Stimulated activated memory B cell treated with anti-CD40 and anti-IgM and Interleukin-4, amounts not matched to agents 10 μg/mL and 1 μg/mL and 100 μg/mL, for 72 hours (primary cell): ENCODE data around the gene PTCHD1.

ENCODE experiments used
- ATAC-seq: fragments of 150-1000 bp; cut with Tn5 transposase; 2 replicates; pipeline ENCODE4 v1.10.0; 2021
- H3K27ac Mint-ChIP-seq: one replicate; pipeline ENCODE4 v1.8.0; 2022; ENCODE audit warnings: mild to moderate bottlenecking, mixed read lengths
- H3K27me3 Mint-ChIP-seq: one replicate; pipeline ENCODE4 v1.8.0; 2022; ENCODE audit warnings: mixed read lengths
- H3K36me3 Mint-ChIP-seq: one replicate; pipeline ENCODE4 v1.8.0; 2022; ENCODE audit warnings: mixed read lengths
- H3K4me1 Mint-ChIP-seq: one replicate; pipeline ENCODE4 v1.8.0; 2022; ENCODE audit warnings: mixed read lengths
- H3K4me3 Mint-ChIP-seq: one replicate; pipeline ENCODE4 v1.8.0; 2022; ENCODE audit warnings: mild to moderate bottlenecking, moderate library complexity, mixed read lengths
- H3K9me3 Mint-ChIP-seq: one replicate; pipeline ENCODE4 v1.8.0; 2022; ENCODE audit warnings: mixed read lengths

The PTCHD1 gene

DNA sequence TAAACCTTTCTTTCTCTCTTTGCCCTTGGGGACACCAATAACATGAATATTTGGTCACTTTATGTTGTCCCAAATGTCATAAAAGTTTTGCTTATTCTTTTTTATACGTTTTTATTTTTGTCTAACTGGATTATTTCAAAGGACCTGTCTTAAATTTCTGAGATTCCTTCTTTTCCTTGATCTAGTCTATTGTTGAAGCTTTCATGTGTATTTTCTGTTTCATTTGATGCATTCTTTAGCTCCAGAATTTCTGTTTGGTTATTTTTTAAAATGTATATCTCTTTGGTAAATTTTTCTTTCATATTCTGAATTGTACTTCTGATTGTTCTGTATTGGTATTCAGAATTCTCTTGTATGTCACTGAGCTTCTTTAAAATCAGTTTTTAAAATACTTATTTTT lies 88.3 kb downstream of the PTCHD1 start:
- Mint-ChIP-seq H3K4me1 (no peaks in the 10 kb centered on the region), H3K9me3 (peaks cover 19% of the 10 kb centered on the region), H3K27me3 (no peaks in the 10 kb centered on the region), H3K4me3 (no peak overlapping the region), H3K27ac (no peak overlapping the region), H3K36me3 (no peaks in the 10 kb centered on the region)
- ATAC-seq, result no peak

GRCh38 chrX:23434356-23434884 lies 99.8 kb downstream of the PTCHD1 start:
- ATAC-seq, result no peak
- H3K27ac Mint-ChIP-seq, result no peak overlapping the region
- no peaks in the 10 kb centered on the region for H3K36me3 Mint-ChIP-seq
- H3K4me1 Mint-ChIP-seq, result no peaks in the 10 kb centered on the region
- H3K4me3 Mint-ChIP-seq, result no peak overlapping the region
- H3K27me3 Mint-ChIP-seq, result no peaks in the 10 kb centered on the region
- H3K9me3 Mint-ChIP-seq, result peaks cover 4% of the 10 kb centered on the region

DNA sequence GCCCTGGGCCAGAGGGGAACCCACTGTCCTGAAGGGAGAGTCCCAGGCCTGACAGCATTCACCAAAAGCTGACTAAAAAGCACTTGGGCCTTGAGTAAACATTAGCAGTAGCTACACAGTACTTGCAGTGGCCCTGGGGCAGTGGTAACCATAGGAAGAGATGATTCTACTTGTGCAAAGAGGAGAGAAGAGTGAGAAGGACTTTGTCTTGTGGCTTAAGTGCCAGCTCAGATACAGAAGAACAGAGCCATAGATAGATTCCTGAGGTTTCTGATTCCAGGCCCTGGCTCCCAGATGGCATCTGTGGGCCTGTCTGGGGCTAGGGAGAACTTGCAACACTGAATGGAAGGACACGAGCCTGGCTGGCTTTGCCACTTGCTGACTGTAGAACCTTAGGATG lies 100.5 kb downstream of the PTCHD1 start:
- Mint-ChIP-seq H3K9me3 (no peaks in the 10 kb centered on the region), H3K27me3 (no peaks in the 10 kb centered on the region), H3K27ac (no peak overlapping the region), H3K4me3 (no peak overlapping the region), H3K36me3 (no peaks in the 10 kb centered on the region), H3K4me1 (no peaks in the 10 kb centered on the region)
- no peak for ATAC-seq

DNA sequence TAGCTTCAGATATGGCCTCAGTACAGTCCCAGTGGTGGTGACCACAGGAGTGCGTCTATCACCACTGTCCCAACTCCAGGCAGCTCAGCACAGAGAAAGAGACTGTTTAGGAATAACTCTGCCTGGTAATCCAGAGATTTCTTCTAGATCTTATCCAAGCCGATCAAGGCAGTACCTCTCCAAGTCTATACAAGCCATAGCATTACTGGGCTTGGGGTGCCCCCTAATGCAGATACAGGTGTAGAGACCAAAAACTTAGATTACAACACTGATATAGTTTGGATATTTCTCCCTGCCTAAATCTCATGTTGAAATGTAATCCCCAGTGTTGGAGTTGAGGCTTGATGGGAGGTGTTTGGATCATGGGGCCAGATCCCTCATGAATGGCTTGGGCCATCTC lies 100.9 kb downstream of the PTCHD1 start:
- Mint-ChIP-seq H3K27me3 (no peaks in the 10 kb centered on the region), H3K36me3 (no peaks in the 10 kb centered on the region), H3K9me3 (no peaks in the 10 kb centered on the region)

DNA sequence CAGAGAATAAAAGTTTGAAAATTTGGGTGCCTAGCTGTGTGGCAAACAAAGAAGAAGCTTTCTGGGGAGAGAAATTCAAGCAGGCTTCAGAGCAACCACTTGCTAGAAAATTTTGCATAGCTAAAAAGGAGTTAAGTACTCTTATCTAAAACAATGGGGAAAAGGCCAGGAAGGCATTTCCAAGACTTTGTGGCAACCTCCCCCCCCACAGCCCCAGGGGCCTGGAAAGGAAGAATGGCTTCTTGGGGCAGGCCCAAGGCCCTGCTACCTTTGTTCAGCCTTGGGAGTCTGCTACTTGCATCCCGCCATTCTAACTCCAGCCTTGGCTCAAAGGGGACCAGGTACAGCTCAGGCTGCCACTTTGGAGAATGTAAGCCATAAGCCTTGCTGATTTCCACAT lies 102.2 kb downstream of the PTCHD1 start:
- ATAC-seq, result no peak
- no peaks in the 10 kb centered on the region for H3K27me3 Mint-ChIP-seq
- peaks cover 3% of the 10 kb centered on the region for H3K9me3 Mint-ChIP-seq
- no peak overlapping the region for H3K4me3 Mint-ChIP-seq
- no peak overlapping the region for H3K27ac Mint-ChIP-seq
- H3K36me3 Mint-ChIP-seq, result no peaks in the 10 kb centered on the region
- no peaks in the 10 kb centered on the region for H3K4me1 Mint-ChIP-seq

More for the DNA sequence above, 100.9 kb downstream of the PTCHD1 start:
- no peak for ATAC-seq
- no peaks in the 10 kb centered on the region for H3K4me1 Mint-ChIP-seq
- H3K4me3 Mint-ChIP-seq, result no peak overlapping the region
- no peak overlapping the region for H3K27ac Mint-ChIP-seq

- Mint-ChIP-seq H3K27ac (no peak overlapping the region), H3K27me3 (no peaks in the 10 kb centered on the region), H3K4me1 (no peaks in the 10 kb centered on the region), H3K9me3 (no peaks in the 10 kb centered on the region), H3K36me3 (no peaks in the 10 kb centered on the region), H3K4me3 (no peak overlapping the region)
- ATAC-seq, result no peak
Measured at GRCh38 chrX:23451266-23451665, 116.6 kb downstream of the PTCHD1 start.
